Mesodermal cell (in vitro differentiated cells): Measurements from ENCODE around the gene KLHL3.

ENCODE experiments used
- H3K27ac ChIP-seq: 2 replicates; pipeline ENCODE4 v1.7.0; 2013; ENCODE audit warnings: mild to moderate bottlenecking, low read depth, low read length, moderate library complexity; ENCODE audit not compliant: severe bottlenecking
- H3K36me3 ChIP-seq: 2 replicates; pipeline ENCODE4 v1.7.1; 2013; ENCODE audit warnings: mild to moderate bottlenecking, low read length, moderate library complexity; ENCODE audit not compliant: control insufficient read depth, insufficient read depth
- H3K4me1 ChIP-seq: one replicate; pipeline ENCODE4 v1.7.1; 2013; ENCODE audit warnings: mild to moderate bottlenecking, low read length; ENCODE audit not compliant: insufficient read depth, control insufficient read depth, poor library complexity, severe bottlenecking
- H3K4me3 ChIP-seq: 2 replicates; pipeline ENCODE4 v1.7.0; 2013; ENCODE audit warnings: low read length, control low read depth, mild to moderate bottlenecking; ENCODE audit not compliant: insufficient read depth, poor library complexity, severe bottlenecking; ENCODE audit errors: extremely low read depth
- H3K9me3 ChIP-seq: 2 replicates; pipeline ENCODE4 v1.7.1; 2013; ENCODE audit warnings: mild to moderate bottlenecking, low read length, moderate library complexity; ENCODE audit not compliant: control insufficient read depth
- WGBS, 2 experiments: methylation state at CpG; one replicate each; pipeline ENCODE4 v1.1.5; 2013; ENCODE audit warnings: missing lambda C conversion rate in 2 of 2; ENCODE audit not compliant: insufficient coverage in 2 of 2; 5-methylcytosine and 5-hydroxymethylcytosine counted together

KLHL3 gene

DNA sequence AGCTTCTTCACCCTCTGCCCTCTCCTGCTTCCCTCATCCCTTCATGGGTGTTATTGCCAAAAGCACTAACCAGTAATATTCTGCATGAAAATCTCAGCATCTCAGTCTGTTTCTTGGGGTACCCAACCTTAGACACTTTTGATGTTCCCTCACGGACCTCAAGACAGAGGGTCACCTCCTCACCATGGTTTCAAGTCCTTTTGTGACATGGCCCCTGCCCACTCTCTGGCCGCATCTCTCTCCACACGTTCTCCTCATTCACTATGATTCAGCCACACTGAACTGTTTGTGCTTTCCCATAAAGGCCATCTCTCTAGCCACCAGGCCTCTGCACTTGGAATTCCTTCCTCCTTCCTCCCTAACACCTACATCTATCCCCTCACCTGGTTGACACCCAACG lies 125.3 kb downstream of the KLHL3 start:
- no peak overlapping the region for H3K27ac ChIP-seq
- no peak overlapping the region for H3K4me3 ChIP-seq
- no peaks in the 10 kb centered on the region for H3K4me1 ChIP-seq
- 79 to 90% methylated on average over 4 of the region's 4 CpGs for WGBS, 2 experiments
- no peaks in the 10 kb centered on the region for H3K9me3 ChIP-seq
- H3K36me3 ChIP-seq = no peaks in the 10 kb centered on the region

DNA sequence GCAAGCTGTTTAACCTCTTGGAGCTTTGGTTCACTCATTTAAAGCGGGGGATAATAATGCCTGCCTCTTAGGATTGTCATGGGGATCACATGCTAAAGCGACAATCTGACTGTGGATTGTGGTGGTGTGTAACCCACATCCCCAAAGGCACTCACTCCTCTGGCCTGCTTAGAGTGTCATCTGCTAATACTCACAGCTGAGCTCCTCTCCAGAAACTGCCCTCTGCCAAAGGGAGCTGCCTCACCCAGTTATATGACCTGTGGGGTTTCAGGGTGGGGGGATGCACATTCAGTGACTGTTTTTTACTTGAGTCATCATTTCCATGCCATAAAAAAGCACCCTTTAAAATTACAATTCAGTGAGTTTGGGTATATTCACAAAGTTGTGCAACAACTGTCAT lies 126.8 kb downstream of the KLHL3 start:
- 88% methylated on average over 1 of the region's 2 CpGs; no CpG with 5 or more reads in 1 of the 2 experiments for WGBS, 2 experiments
- H3K27ac ChIP-seq = no peak overlapping the region

DNA sequence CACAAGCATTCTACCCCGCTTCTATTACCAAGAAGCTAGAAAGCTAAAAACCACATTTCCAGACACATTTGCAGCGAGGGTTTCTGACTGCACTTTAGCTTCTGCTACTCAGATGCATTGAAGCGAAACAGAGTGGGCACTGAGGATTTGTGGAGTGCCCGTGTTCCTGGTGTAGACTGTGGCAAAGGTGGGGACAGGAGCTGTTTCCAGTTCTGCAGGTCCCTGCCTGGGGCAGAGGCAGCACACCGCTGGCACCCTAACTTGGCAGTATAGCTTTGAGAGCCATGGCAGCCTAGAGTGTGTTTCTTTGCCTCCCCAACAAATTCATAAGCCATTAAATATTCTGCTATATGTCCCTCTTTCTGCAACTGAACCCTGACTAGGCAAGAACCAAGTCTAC lies 128.1 kb downstream of the KLHL3 start:
- Histone ChIP-seq H3K27ac (no peak overlapping the region), H3K4me1 (no peaks in the 10 kb centered on the region), H3K4me3 (no peak overlapping the region), H3K9me3 (no peaks in the 10 kb centered on the region), H3K36me3 (no peaks in the 10 kb centered on the region)
- 82 to 88% methylated on average over 3 to 5 of the region's 5 CpGs for WGBS, 2 experiments

More for the DNA sequence above, 126.8 kb downstream of the KLHL3 start:
- Histone ChIP-seq H3K4me3 (no peak overlapping the region), H3K4me1 (no peaks in the 10 kb centered on the region), H3K9me3 (no peaks in the 10 kb centered on the region), H3K36me3 (no peaks in the 10 kb centered on the region)

DNA sequence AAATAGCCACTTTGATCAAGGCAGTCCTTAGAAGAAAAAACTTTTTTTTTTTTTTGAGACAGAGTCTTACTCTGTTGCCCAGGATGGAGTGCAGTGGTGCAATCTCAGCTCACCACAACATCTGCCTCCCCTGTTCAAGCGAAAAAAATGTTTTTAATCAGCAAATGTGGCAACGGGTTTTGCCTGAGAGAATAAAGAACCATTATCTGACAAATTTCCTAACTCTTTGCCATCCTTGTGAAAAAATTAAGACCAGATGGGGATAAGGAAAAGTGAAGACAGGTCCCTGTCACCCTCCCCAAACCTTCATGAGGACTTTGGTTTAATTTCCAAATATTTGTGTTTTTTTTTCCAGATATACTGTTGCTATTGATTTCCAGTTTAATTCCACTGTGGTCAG lies 129.5 kb downstream of the KLHL3 start:
- H3K27ac ChIP-seq = no peak overlapping the region
- no peak overlapping the region for H3K4me3 ChIP-seq
- H3K4me1 ChIP-seq = no peaks in the 10 kb centered on the region
- no peaks in the 10 kb centered on the region for H3K36me3 ChIP-seq
- H3K9me3 ChIP-seq = no peaks in the 10 kb centered on the region
- 100% methylated on average over 1 of the region's 2 CpGs; no CpG with 5 or more reads in 1 of the 2 experiments for WGBS, 2 experiments

DNA sequence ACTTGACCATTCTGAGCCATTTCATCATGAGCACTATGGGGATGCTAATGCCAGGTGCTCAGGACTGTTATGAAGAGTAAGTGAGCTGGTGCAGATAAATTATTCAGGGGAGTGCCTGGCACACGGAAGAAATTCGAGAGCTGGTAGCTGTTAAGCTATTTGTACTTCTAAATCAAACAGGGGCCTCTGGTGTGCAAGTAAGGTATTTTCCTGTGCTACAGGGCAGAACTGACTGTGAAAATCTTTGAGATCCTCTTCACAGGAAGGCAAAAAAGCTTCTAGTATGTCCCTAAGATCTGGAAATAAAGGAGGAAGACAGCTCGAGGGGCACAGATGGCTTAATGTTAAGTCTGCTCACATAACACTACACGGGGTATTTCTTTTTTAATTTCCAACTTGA lies 130.5 kb downstream of the KLHL3 start:
- H3K27ac ChIP-seq = no peak overlapping the region
- H3K4me3 ChIP-seq = no peak overlapping the region
- H3K36me3 ChIP-seq = no peaks in the 10 kb centered on the region
- H3K4me1 ChIP-seq = no peaks in the 10 kb centered on the region
- 42 to 49% methylated on average over 2 to 3 of the region's 4 CpGs for WGBS, 2 experiments
- H3K9me3 ChIP-seq = no peaks in the 10 kb centered on the region

DNA sequence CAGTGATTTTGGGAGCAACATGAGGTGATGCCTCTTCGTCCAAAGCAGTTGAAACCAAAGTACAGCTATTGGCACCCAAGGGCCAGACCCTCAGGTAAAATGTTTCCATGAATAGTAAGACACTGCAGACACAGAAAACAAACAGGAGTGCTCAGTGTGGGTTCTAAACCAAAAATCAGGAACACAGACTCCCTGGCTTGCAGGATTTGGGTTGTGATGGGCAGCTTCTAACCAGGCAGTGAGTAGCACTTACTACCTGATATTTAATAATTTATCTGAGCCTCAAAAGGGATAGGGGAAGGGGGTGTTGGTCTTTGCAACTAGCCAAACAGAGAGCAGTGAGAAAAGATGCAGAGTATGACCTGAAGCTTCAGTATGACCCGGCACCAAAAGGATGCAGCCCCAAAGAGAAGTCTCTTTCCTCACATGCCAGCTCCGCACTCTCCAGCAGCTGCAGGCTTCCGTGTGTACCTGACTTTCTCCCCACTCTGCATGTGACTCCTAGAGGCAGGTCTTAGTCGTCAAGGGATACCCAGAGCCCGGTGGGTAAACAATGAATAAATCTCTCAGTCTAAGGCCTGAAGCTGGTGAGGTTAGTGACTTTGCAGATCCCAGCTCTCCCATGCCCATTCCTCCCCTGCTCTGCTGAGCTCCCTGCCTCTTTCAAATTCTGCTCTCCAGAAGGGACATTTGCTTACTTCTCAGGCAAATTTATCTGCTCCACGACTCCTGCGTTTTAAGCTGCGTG lies 131.4 kb downstream of the KLHL3 start:
- no peaks in the 10 kb centered on the region for H3K4me1 ChIP-seq
- H3K9me3 ChIP-seq = no peaks in the 10 kb centered on the region
- H3K36me3 ChIP-seq = no peaks in the 10 kb centered on the region
- H3K27ac ChIP-seq = no peak overlapping the region
- H3K4me3 ChIP-seq = no peak overlapping the region
- WGBS, 2 experiments = 66 to 81% methylated on average over 4 to 7 of the region's 9 CpGs

DNA sequence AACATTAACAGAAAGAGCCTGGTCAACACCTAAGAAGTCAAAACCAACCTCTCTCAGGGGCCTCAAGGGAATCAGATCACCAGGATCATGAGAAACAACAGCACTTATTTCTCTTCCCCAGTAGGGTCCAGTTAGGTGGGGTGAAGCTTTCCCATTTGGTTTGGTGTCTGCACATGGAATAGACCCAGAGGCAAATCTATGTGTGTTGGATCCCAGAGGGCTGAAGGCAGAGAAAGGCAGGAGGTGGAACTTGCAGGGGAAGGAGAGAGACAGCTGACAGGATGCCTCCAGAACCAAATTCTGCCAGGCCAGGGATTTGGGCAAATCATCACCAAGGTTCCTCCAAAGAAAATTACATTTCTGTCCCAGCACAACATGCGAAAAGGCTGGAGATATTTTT lies 132.0 kb downstream of the KLHL3 start:
- Histone ChIP-seq H3K27ac (no peak overlapping the region), H3K4me1 (no peaks in the 10 kb centered on the region), H3K9me3 (no peaks in the 10 kb centered on the region), H3K4me3 (no peak overlapping the region), H3K36me3 (no peaks in the 10 kb centered on the region)
- 100% methylated on average over 1 of the region's 1 CpG; no CpG with 5 or more reads in 1 of the 2 experiments for WGBS, 2 experiments

DNA sequence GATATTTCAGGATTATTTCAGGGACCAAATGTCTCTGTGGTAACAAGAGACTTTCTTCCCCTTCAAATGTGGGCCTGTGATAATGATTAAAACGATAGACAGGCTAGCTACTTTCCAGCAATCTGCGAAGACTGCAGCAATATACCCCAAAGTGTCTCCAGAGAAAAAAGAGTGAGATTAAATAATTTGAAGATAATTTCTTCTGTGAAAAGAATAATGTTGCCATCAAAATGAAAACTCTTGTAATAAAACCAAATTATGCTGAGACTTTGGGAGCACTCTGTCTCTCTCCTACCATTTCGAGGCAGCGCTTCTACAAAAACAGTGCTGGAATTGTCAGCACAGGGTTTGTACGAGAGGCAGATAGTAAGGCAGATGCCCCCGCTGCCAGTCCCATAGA lies 132.5 kb downstream of the KLHL3 start:
- H3K27ac ChIP-seq = no peak overlapping the region
- H3K4me1 ChIP-seq = no peaks in the 10 kb centered on the region
- H3K36me3 ChIP-seq = no peaks in the 10 kb centered on the region
- 83 to 88% methylated on average over 3 to 4 of the region's 6 CpGs for WGBS, 2 experiments
- H3K4me3 ChIP-seq = no peak overlapping the region
- H3K9me3 ChIP-seq = no peaks in the 10 kb centered on the region

DNA sequence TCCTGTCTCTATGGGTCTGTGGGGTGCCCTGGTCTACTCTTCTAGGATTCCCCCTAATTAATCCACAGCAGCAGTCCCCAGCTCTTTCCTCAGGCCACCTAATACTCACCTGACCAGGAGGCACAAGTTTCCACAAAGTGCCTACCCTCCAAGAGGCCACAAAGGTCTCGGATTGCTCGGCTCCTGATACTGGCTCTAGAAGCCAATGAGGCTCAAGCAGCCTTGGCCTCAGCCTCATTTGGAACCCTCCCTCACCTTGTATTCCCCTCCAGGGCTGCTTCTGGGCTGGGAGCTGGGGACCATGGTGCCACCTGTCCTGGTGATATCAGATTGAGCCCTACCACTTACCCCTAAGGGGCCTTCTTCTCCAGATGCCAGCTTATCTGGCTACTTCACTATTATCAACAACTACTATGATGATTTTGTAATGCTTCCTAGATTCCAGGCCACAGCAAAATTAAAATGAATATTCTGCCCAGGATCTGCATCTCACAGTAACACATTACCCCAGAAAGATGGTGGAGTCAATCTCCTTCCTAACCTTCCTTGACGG lies 133.1 kb downstream of the KLHL3 start:
- WGBS, 2 experiments = 86 to 100% methylated on average over 2 of the region's 3 CpGs
- no peaks in the 10 kb centered on the region for H3K36me3 ChIP-seq
- no peak overlapping the region for H3K4me3 ChIP-seq
- H3K9me3 ChIP-seq = no peaks in the 10 kb centered on the region
- H3K27ac ChIP-seq = no peak overlapping the region
- no peaks in the 10 kb centered on the region for H3K4me1 ChIP-seq

DNA sequence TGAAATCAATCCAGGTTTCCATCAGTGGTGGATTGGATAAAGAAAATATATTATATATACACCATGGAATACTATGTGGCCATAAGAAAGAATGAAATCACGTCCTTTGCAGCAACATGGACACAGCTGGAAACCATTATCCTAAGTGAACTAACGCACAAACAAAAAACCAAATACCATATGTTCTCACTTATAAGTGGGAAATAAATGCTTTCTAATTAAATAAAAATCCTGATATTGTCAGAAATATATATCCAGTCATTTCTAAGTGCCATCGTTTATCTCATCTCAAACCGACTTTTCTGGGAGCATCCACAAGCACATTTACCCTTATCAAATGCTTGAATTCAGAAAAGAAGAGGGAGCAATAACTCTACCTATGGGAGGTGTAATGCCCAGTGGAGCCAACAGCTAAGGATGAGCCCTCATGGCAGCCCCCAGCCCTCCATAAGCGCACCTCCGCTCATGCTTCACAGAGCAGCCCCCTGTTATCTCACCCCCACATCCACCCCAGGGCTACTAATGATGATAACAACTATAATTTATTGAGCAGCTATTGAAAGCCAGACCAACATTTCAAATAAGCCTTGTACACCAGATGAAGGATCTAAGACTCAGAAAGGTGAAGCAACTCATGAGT lies 135.0 kb downstream of the KLHL3 start:
- no CpG with 5 or more reads among the region's 6 CpGs for WGBS, 2 experiments
- Histone ChIP-seq H3K27ac (no peak overlapping the region), H3K4me3 (no peak overlapping the region), H3K4me1 (no peaks in the 10 kb centered on the region), H3K9me3 (no peaks in the 10 kb centered on the region), H3K36me3 (no peaks in the 10 kb centered on the region)

DNA sequence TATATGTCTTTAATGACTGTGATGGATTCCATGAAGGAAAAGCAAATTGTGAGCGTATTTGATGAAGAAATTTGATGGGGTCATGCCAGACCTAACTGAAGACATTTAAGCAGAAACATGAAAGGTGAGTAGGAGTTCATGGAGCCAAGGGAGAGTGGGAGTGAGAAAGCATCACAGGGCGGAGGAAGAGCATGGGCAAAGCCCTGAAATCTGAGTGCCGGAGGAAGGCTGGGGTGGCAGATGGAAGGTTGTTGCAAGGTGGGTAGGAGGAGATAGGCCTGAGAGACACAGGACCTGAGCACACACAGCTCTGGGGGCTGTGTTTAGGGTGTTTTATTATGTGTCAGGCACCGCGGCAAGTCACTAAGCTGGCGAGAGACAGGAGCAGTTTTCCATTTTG lies 136.4 kb downstream of the KLHL3 start:
- H3K9me3 ChIP-seq = no peaks in the 10 kb centered on the region
- no peaks in the 10 kb centered on the region for H3K4me1 ChIP-seq
- WGBS, 2 experiments = 80 to 91% methylated on average over 6 of the region's 6 CpGs
- H3K4me3 ChIP-seq = no peak overlapping the region
- H3K27ac ChIP-seq = no peak overlapping the region
- no peaks in the 10 kb centered on the region for H3K36me3 ChIP-seq
